HUES6 (cell line): ENCODE results near the gene PPME1.

Experiments used
- H3K27ac ChIP-seq: 2 replicates; pipeline ENCODE4 v1.7.0; 2013; ENCODE audit warnings: low read depth, mild to moderate bottlenecking, low read length, inconsistent platforms
- H3K27me3 ChIP-seq: 2 replicates; pipeline ENCODE4 v1.6.1; 2013; ENCODE audit warnings: low read length; ENCODE audit not compliant: control insufficient read depth, insufficient read depth
- H3K36me3 ChIP-seq: 2 replicates; pipeline ENCODE4 v1.6.1; 2013; ENCODE audit warnings: low read length; ENCODE audit not compliant: control insufficient read depth, insufficient read depth
- H3K4me1 ChIP-seq: 2 replicates; pipeline ENCODE4 v1.6.1; 2013; ENCODE audit warnings: low read length; ENCODE audit not compliant: control insufficient read depth, insufficient read depth
- H3K4me3 ChIP-seq: 2 replicates; pipeline ENCODE4 v1.5.1; 2013; ENCODE audit warnings: low read depth, low read length
- H3K9ac ChIP-seq: one replicate; pipeline ENCODE4 v1.6.1; 2013; ENCODE audit warnings: mild to moderate bottlenecking, low read length
- H3K9me3 ChIP-seq: 2 replicates; pipeline ENCODE4 v1.6.1; 2013; ENCODE audit warnings: low read depth, low read length; ENCODE audit not compliant: control insufficient read depth, insufficient read depth

Gene PPME1

DNA sequence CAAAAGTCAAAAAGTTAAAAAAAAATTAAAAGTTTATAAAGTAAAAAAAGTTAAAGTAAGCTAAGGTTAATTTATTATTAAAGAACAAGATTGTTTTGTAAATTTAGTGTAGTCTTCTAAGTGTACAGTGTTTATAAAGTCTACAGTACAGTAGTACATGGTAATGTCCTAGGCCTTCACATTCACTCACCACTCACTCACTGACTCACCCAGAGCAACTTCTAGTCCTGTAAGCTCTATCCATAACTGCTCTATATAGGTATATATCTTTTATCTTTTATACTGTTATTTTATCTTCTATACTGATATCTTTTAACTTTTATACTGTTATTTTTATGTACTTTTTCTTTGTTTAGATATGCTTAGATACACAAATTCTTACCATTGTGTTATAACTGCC is 11.4 kb upstream of the PPME1 start:
- H3K27me3 ChIP-seq, result no peaks in the 10 kb centered on the region
- H3K4me3 ChIP-seq, result no peak overlapping the region
- H3K36me3 ChIP-seq, result peaks cover 10% of the 10 kb centered on the region; the same call in 1 of the 2 replicates
- H3K9me3 ChIP-seq, result no peaks in the 10 kb centered on the region
- no peak overlapping the region for H3K27ac ChIP-seq
- H3K9ac ChIP-seq, result no peak overlapping the region
- H3K4me1 ChIP-seq, result no peaks in the 10 kb centered on the region

- peaks cover 32% of the 10 kb centered on the region for H3K36me3 ChIP-seq
- H3K9ac ChIP-seq, result no peak overlapping the region
- no peak overlapping the region for H3K4me3 ChIP-seq
- H3K9me3 ChIP-seq, result no peaks in the 10 kb centered on the region
- H3K27ac ChIP-seq, result no peak overlapping the region
- H3K4me1 ChIP-seq, result no peaks in the 10 kb centered on the region
- H3K27me3 ChIP-seq, result no peaks in the 10 kb centered on the region
Measured at GRCh38 chr11:74162681-74163467, 8.2 kb upstream of the PPME1 start.

GRCh38 chr11:74168838-74169237 is 2.3 kb upstream of the PPME1 start:
- H3K9me3 ChIP-seq, result no peaks in the 10 kb centered on the region
- H3K4me1 ChIP-seq, result peaks cover 15% of the 10 kb centered on the region; the same call in 1 of the 2 replicates
- H3K36me3 ChIP-seq, result peaks cover 31% of the 10 kb centered on the region
- H3K27me3 ChIP-seq, result no peaks in the 10 kb centered on the region
- no peak overlapping the region for H3K27ac ChIP-seq
- H3K4me3 ChIP-seq, result no peak overlapping the region
- no peak overlapping the region for H3K9ac ChIP-seq

GRCh38 chr11:74169738-74170458 is 1.2 kb upstream of the PPME1 start:
- peaks cover 25% of the 10 kb centered on the region for H3K36me3 ChIP-seq
- peaks cover 15% of the 10 kb centered on the region; the same call in 1 of the 2 replicates for H3K4me1 ChIP-seq
- peak overlapping the region; percentile 74 for H3K9ac ChIP-seq
- H3K27ac ChIP-seq, result no peak overlapping the region; the same call in 1 of the 2 replicates
- H3K27me3 ChIP-seq, result no peaks in the 10 kb centered on the region
- no peaks in the 10 kb centered on the region for H3K9me3 ChIP-seq
- peak overlapping the region; percentile 94 for H3K4me3 ChIP-seq

DNA sequence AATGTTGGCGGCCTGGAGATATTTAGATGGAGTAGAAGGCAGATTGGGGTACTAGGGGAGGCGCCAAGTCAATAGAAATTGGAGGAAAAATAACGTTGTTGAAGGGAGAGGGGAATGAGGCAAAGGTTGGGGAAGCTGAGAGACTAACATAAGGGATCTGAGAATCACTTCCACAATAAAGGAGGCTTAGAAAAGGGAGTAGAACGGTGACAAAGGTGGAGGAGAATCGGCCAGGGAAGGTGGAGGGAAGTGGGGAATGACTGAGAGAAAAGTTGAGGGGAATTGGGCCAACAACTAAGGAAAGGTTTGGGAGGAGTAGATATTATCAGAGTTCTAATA is 510 bp downstream of the PPME1 start:
- peak overlapping the region; percentile 79 for H3K9ac ChIP-seq
- H3K4me1 ChIP-seq, result peaks cover 15% of the 10 kb centered on the region; the same call in 1 of the 2 replicates
- no peak overlapping the region for H3K27ac ChIP-seq
- peak overlapping the region; percentile 94 for H3K4me3 ChIP-seq
- peaks cover 15% of the 10 kb centered on the region; the same call in 1 of the 2 replicates for H3K36me3 ChIP-seq
- no peaks in the 10 kb centered on the region for H3K27me3 ChIP-seq
- no peaks in the 10 kb centered on the region for H3K9me3 ChIP-seq

GRCh38 chr11:74171997-74172396 is 908 bp downstream of the PPME1 start:
- peak overlapping the region; percentile 79 for H3K9ac ChIP-seq
- no peak overlapping the region for H3K27ac ChIP-seq

GRCh38 chr11:74175920-74176319 is 4.8 kb downstream of the PPME1 start:
- Histone ChIP-seq H3K36me3 (no peaks in the 10 kb centered on the region), H3K4me3 (no peak overlapping the region), H3K9ac (no peak overlapping the region), H3K27ac (no peak overlapping the region), H3K27me3 (no peaks in the 10 kb centered on the region), H3K4me1 (peaks cover 8% of the 10 kb centered on the region; the same call in 1 of the 2 replicates), H3K9me3 (no peaks in the 10 kb centered on the region)

More at GRCh38 chr11:74171997-74172396, 908 bp downstream of the PPME1 start:
- Histone ChIP-seq H3K4me3 (peak overlapping the region; percentile 94), H3K4me1 (peaks cover 15% of the 10 kb centered on the region; the same call in 1 of the 2 replicates), H3K9me3 (no peaks in the 10 kb centered on the region), H3K36me3 (peaks cover 11% of the 10 kb centered on the region; the same call in 1 of the 2 replicates), H3K27me3 (no peaks in the 10 kb centered on the region)

- Histone ChIP-seq H3K9ac (no peak overlapping the region), H3K27me3 (no peaks in the 10 kb centered on the region), H3K4me1 (no peaks in the 10 kb centered on the region), H3K36me3 (no peaks in the 10 kb centered on the region), H3K4me3 (no peak overlapping the region), H3K9me3 (no peaks in the 10 kb centered on the region), H3K27ac (no peak overlapping the region)
Measured at GRCh38 chr11:74179234-74180052, 8.4 kb downstream of the PPME1 start.

- Histone ChIP-seq H3K4me1 (no peaks in the 10 kb centered on the region), H3K9me3 (no peaks in the 10 kb centered on the region), H3K27me3 (no peaks in the 10 kb centered on the region), H3K27ac (no peak overlapping the region), H3K36me3 (no peaks in the 10 kb centered on the region), H3K9ac (no peak overlapping the region), H3K4me3 (no peak overlapping the region)
Measured at GRCh38 chr11:74182635-74183034, 11.5 kb downstream of the PPME1 start.

GRCh38 chr11:74185285-74185684 is 14.2 kb downstream of the PPME1 start:
- no peak overlapping the region for H3K27ac ChIP-seq
- no peaks in the 10 kb centered on the region for H3K27me3 ChIP-seq
- peaks cover 4% of the 10 kb centered on the region for H3K9me3 ChIP-seq
- no peak overlapping the region for H3K9ac ChIP-seq
- H3K4me3 ChIP-seq, result no peak overlapping the region
- 0 out of 2 replicates have a peak, but pooled peaks cover 2% of the 10 kb centered on the region for H3K36me3 ChIP-seq
- H3K4me1 ChIP-seq, result no peaks in the 10 kb centered on the region
